ENCODE results near the gene FAT3. TPM values are rescaled to one million over a fixed set of nuclear protein-coding genes. Genes with fewer than 3 reads are reported as not detected.

Gene FAT3
- total RNA-seq, 3 donors from 2014 or later: 0.14 to 2.7 (median 0.49) TPM

DNA sequence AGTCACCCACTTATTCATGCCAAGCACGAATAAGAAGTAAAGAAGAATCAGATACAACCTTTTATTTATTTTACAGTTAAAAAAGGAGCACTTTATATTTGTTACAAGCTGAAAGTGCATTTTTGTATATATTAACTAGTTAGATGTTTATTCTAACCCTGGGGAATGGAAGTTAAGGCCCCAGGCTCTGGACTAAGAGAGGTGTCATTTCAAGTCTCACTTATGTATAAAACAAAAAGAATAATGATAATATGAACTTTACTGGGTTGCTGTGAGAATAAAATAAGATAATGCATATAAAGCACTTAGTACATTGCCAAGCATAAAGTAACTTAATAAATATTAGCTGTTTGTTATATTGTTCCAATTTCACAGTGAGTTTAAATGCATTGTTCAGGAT, 12.1 kb upstream of the FAT3 start:
- intact Hi-C loops (cut with DNase I, micrococcal nuclease): no loop called here
- no peak for ATAC-seq
- Histone ChIP-seq H3K4me1 (ENCODE audit: low read depth) (no peaks in the 10 kb centered on the region), H3K36me3 (ENCODE audit: low read depth) (no peaks in the 10 kb centered on the region), H3K9me3 (no peaks in the 10 kb centered on the region), H3K4me3 (no peak overlapping the region)
- DNase-seq: no peak
- TF ChIP-seq, protein P1, sequence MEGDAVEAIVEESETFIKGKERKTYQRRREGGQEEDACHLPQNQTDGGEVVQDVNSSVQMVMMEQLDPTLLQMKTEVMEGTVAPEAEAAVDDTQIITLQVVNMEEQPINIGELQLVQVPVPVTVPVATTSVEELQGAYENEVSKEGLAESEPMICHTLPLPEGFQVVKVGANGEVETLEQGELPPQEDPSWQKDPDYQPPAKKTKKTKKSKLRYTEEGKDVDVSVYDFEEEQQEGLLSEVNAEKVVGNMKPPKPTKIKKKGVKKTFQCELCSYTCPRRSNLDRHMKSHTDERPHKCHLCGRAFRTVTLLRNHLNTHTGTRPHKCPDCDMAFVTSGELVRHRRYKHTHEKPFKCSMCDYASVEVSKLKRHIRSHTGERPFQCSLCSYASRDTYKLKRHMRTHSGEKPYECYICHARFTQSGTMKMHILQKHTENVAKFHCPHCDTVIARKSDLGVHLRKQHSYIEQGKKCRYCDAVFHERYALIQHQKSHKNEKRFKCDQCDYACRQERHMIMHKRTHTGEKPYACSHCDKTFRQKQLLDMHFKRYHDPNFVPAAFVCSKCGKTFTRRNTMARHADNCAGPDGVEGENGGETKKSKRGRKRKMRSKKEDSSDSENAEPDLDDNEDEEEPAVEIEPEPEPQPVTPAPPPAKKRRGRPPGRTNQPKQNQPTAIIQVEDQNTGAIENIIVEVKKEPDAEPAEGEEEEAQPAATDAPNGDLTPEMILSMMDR (IDR thresholded peaks at IDR 0.05): no peak

DNA sequence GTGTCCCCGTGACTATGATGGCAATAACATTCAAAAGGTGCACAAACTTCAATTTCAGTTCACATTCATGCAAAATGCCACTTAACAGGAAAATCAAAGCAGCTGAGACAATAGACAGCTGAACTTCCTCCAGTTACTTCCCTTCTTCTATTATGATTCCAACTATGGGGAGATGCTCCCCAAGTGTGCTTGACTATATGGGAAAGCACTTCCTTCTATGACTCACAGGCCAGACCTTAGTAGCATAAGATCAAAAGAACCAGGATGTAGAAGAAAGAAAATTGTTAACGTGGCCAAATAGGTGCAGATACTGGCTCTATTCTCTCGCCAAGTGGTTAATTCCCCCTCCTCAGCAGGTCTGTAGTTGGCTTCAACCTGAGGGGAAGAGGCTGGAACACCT, 7.8 kb upstream of the FAT3 start:
- intact Hi-C loops (cut with DNase I, micrococcal nuclease): no loop called here
- DNase-seq (no peak), ATAC-seq (peak; percentile 14)

DNA sequence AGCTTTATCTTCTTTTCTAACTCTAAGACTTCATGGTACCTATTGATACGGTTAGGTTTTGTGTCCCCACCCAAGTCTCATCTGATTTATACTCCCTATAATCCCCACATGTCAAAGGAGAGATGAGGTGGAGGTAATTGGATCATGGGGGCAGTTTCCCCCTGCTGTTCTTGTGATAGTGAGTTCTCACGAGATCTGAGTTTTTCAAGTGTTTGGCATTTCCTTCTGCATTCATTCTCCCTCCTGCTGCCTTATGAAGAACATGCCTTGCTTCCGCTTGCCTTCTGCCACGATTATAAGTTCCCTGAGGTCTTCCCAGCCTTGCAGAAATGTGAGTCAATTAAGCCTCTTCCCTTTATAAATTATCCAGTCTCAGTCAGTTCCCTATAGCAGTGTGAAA, 5.1 kb upstream of the FAT3 start:
- DNase-seq (no peak), ATAC-seq (no peak)
- H3K9me3 ChIP-seq: no peaks in the 10 kb centered on the region
- intact Hi-C loops (cut with DNase I, micrococcal nuclease): no loop called here
- peaks cover 3% of the 10 kb centered on the region for H3K4me1 ChIP-seq (ENCODE audit: low read depth)
- no peak overlapping the region for H3K4me3 ChIP-seq
- H3K36me3 ChIP-seq (ENCODE audit: low read depth): no peaks in the 10 kb centered on the region
- TF ChIP-seq, protein P1 (IDR thresholded peaks at IDR 0.05): no peak

More for the DNA sequence above, 7.8 kb upstream of the FAT3 start:
- no peaks in the 10 kb centered on the region for H3K9me3 ChIP-seq
- TF ChIP-seq, protein P1 (IDR thresholded peaks at IDR 0.05): no peak
- H3K36me3 ChIP-seq (ENCODE audit: low read depth): no peaks in the 10 kb centered on the region
- H3K4me1 ChIP-seq (ENCODE audit: low read depth): no peaks in the 10 kb centered on the region
- H3K4me3 ChIP-seq: no peak overlapping the region

DNA sequence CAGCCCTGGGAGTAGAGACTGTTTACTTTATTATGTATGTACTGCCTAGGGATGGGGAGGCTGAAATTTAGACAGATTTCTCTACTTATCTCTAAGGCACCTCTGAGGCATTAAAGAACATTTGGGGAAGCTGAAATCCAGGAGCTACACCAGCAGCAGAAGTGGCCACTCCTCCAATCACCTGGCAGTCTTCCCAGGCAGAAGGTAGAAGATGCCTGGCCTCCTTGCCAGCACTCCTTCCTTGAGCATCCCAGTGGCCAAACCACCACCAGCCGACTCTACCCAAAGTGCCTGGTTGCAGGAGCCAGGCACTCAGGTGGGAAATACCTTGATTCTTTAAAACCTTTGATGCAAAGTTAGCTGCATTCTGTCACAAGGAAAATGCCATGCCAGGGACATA, 1.9 kb upstream of the FAT3 start:
- DNase-seq (no peak), ATAC-seq (no peak)
- Histone ChIP-seq H3K36me3 (ENCODE audit: low read depth) (no peaks in the 10 kb centered on the region), H3K9me3 (no peaks in the 10 kb centered on the region), H3K4me1 (ENCODE audit: low read depth) (peaks cover 7% of the 10 kb centered on the region), H3K4me3 (no peak overlapping the region)
- TF ChIP-seq, protein P1 (IDR thresholded peaks at IDR 0.05): no peak
- intact Hi-C loops (cut with DNase I, micrococcal nuclease): no loop called here

DNA sequence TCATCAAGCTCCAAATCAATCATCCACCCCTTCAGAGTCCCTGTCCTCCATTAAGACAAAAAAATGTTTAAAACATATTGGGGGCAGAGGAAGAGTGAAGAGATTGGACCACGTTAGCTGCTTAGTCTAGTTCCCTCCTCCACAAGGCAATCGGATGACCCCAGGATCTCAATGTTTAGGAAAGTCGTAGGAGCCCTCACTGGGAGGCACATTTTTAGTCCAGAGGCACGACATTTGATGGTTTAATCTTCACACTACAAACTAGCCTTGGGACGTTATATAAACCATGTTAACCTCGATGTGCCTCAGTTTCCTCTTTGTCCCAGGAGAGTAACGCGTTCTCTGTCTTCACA, 588 bp upstream of the FAT3 start:
- TF ChIP-seq, protein P1 (IDR thresholded peaks at IDR 0.05): no peak
- DNase-seq (no peak), ATAC-seq (no peak)
- Histone ChIP-seq H3K4me3 (no peak overlapping the region), H3K9me3 (no peaks in the 10 kb centered on the region), H3K36me3 (ENCODE audit: low read depth) (no peaks in the 10 kb centered on the region), H3K4me1 (ENCODE audit: low read depth) (peaks cover 7% of the 10 kb centered on the region)
- intact Hi-C loops (cut with DNase I, micrococcal nuclease): no loop called here

DNA sequence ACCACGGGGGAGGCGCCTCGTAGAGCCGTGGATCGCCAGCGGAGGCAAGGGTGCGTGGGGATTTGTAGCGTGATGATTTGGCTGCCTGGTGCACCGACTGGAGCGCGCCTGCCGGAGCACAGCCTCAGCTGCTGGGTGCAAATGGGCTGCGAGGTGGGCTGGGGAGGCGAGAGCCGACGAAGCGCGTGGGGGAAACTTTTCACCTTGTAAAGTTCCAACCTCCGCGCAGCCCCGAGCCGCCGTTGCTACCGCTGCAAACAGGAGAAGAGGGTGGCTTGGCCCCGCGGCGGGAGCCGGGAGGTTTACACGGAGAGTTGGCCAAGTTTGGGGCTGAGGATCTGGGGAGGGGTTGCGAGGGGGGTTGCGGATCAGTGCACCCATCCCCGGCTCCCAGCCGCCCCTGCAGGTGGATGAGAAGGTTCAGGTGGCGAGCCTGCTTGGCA, 528 bp downstream of the FAT3 start:
- TF ChIP-seq, protein P1 (IDR thresholded peaks at IDR 0.05): no peak
- intact Hi-C loops (cut with DNase I, micrococcal nuclease): no loop called here
- ATAC-seq (no peak), DNase-seq (no peak)
- Histone ChIP-seq H3K9me3 (no peaks in the 10 kb centered on the region), H3K4me3 (no peak overlapping the region), H3K4me1 (ENCODE audit: low read depth) (peaks cover 7% of the 10 kb centered on the region), H3K36me3 (ENCODE audit: low read depth) (no peaks in the 10 kb centered on the region)
